RPMI8226 (cell line): ENCODE measurements around the gene GRK1.
"Not testable (repeated sequence)": the region's sequence is repeated elsewhere in the genome, so short reads cannot be mapped to it uniquely, and the experiment has no call there.

Experiments
- DNase-seq: peaks from one replicate; pipeline ENCODE4 v3.0.0-alpha.2; 2015

Gene GRK1

DNA sequence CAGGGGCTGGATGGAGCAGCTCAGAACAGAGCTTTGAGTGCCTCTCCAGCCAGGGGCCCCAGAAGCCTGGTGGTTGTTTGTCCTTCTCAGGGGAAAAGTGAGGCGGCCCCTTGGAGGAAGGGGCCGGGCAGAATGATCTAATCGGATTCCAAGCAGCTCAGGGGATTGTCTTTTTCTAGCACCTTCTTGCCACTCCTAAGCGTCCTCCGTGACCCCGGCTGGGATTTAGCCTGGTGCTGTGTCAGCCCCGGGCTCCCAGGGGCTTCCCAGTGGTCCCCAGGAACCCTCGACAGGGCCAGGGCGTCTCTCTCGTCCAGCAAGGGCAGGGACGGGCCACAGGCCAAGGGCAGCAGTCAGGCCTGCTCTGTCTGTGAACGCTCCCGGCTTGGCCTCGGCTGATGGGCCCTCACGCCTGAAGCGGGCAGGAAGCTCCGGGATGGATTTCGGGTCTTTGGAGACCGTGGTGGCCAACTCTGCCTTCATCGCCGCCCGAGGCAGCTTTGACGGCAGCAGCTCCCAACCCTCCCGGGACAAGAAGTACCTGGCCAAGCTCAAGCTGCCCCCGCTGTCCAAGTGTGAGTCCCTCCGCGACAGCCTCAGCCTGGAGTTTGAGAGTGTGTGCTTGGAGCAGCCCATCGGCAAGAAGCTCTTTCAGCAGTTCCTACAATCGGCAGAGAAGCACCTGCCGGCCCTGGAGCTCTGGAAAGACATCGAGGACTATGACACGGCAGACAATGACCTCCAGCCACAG is at the start of gene GRK1:
Gene GRK1, plus strand, starts transcription at position 269 of the 751 bp plus-strand sequence. Its CDS starts 168 bp downstream, at position 437.
- no peak for DNase-seq

GRCh38 chr13:113617961-113618360 is 49.1 kb upstream of the GRK1 start:
- no peak for DNase-seq

DNA sequence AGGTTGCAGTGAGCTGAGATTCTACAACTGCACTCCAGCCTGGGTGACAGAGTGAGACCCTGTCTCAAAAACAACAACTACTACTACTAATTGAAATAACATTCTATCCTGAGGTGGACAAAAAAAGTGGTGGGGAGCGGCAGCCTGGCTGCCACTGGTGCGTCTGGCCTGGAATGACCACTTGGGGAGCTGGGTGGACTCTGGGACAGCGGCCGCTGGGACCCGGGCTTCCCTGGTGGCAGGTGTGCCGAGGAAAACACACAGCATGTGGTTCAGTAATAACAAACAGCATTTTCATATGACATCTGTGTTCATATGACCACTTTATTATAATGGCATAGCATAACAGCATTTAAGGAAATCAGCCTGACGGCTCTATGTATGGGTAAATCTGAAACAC is 48.6 kb upstream of the GRK1 start:
- DNase-seq = no peak

- no peak for DNase-seq
Observed at GRCh38 chr13:113620036-113620796, 46.8 kb upstream of the GRK1 start.

- no peak for DNase-seq
Observed at GRCh38 chr13:113621046-113621445, 46.0 kb upstream of the GRK1 start.

DNA sequence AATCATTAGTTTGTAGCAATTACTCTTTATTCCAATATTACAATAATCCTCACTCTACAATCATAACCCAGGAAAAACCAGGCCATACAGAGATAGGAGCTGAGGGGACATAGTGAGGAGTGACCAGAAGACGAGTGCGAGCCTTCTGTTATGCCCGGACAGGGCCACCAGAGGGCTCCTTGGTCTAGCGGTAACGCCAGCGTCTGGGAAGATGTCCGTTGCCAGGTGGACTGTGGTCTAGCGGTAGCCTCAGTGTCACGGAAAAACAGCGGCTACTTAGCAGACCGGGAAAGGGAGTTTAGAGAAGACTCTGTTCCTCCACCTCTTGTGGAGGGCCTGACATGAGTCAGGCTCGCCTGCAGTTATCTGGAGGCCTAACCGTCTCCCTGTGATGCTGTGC is 45.5 kb upstream of the GRK1 start:
- not testable (repeated sequence) for DNase-seq

DNA sequence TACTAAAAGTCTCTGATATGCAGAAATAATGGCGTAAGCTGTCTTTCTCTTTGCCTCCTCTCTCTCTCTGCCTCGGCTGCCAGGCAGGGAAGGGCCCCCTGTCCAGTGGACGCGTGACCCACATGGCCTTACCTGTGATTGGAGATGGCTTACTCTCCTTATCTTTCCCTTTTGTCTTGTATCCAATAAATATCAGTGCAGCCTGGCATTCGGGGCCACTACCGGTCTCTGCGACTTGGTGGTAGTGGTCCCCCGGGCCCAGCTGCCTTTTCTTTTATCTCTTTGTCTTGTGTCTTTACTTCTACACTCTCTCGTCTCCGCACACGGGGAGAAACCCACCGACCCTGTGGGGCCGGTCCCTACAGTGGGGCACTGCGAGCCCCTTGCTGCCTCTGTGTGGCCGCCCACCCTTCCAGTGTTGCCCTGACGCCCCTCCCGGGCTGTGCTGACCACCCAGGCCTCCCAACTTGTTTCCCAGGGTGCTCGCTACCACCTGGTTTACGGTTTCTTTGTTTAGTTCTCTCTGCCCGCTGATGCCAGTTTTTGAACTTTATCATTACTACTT is 45.0 kb upstream of the GRK1 start:
- DNase-seq = not testable (repeated sequence)

GRCh38 chr13:113622791-113623490 is 44.1 kb upstream of the GRK1 start:
- no peak for DNase-seq

- DNase-seq = no peak
Observed at GRCh38 chr13:113623491-113624234, 43.4 kb upstream of the GRK1 start.

- DNase-seq = no peak
Observed at GRCh38 chr13:113624235-113624587, 42.8 kb upstream of the GRK1 start.

DNA sequence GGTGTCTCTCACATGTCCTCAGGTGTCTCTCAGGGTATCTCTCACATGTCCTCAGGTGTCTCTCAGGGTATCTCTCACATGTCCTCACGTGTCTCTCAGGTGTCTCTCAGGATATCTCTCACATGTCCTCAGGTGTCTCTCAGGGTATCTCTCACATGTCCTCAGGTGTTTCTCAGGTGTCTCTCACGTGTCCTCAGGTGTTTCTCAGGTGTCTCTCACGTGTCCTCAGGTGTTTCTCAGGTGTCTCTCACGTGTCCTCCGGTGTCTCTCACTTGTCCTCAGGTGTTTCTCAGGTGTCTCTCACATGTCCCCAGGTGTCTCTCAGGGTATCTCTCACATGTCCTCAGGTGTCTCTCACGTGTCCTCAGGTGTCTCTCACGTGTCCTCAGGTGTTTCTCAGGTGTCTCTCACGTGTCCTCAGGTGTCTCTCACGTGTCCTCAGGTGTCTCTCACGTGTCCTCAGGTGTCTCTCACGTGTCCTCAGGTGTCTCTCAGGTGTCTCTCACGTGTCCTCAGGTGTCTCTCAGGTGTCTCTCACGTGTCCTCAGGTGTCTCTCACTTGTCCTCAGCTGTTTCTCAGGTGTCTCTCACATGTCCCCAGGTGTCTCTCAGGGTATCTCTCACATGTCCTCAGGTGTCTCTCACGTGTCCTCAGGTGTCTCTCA is 42.2 kb upstream of the GRK1 start:
- DNase-seq = not testable (repeated sequence)

GRCh38 chr13:113625965-113626721 is 40.9 kb upstream of the GRK1 start:
- DNase-seq = no peak

DNA sequence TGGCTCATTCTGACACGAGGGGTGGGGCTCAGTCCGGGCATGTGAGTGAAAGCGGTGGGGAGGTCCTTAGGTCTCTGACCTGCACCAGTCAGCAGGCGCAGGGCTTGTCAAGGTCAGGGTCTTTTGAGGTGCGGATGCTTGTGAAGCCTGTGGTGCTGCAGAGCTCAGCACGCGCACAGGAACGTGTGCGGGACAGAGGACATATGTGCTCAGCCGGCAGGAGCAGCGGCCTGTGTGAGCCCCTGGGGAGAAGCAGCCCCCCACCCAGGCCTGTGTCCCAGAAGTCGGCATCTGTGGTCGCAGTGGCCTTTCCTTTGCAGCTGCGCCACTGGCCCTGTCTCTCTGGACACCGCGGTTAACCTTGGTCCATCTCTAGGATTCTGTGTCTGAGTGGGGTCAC is 39.9 kb upstream of the GRK1 start:
- no peak for DNase-seq

DNA sequence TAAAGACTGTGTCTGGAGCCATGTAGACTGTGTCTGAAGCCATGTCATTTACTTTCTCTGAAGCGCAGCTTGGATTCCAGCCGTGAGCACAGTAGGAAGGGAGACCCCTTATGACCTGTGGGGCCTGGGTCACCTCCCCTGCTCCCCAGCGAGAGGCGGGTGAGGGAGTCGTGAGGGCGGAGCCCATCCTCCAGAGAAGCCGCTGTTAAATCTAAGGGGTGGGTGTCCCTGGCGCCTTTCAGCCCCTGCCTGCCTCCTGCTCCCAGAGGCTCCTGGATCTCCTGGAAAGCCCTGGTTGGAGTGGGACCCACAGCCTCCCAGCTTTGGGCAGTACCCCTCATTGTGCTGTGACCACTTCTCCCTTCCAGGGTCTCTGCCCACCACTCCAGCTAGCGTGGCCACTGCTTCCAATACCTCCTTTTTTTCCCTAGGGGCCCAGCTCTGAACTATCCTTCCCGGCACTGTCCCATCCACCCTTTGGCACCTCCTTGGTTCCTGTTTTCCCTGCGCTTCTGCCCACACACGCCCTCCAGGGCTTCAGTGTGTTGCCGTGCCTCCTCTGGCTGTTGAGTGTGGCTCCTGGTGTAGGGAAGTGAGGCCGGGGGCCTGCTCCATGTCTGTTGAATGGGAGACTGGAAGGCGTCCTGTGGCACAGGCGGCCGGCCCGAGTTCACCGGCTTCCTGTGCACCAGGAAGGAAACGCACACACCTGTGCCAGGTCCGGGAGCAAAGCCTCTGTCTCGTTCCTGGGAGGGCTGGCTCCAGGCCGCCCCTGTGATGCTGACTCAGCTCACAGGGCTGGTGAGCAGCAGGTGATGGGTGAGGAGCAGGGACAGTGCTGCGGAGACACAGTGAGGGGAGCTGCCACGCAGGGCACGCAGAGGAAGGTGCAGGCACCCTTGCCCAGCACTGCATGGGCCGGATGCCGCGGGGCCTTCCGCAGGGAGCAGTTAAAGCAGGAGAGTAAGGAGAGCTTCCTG is 38.4 kb upstream of the GRK1 start:
- DNase-seq = no peak

DNA sequence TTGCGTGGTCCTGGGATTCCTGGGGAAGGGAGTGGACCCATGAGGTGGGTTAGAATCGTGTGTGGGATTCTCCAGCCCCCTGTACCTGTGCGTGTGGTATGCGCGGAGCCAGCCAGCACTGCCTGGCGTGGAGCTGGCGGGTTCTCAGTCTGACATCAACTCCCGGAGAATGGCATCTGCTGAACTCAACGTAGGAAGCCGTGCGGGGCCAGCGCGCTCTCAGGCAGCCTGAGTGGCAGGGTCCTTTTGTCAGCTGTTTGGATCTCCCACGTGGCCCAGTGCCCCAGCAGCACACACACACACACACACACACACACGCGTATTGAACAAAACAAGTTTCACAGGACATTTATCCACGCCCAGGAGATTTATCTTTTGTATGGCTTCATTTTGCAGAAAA is 37.2 kb upstream of the GRK1 start:
- no peak for DNase-seq

- no peak for DNase-seq
Observed at GRCh38 chr13:113630296-113630695, 36.7 kb upstream of the GRK1 start.

DNA sequence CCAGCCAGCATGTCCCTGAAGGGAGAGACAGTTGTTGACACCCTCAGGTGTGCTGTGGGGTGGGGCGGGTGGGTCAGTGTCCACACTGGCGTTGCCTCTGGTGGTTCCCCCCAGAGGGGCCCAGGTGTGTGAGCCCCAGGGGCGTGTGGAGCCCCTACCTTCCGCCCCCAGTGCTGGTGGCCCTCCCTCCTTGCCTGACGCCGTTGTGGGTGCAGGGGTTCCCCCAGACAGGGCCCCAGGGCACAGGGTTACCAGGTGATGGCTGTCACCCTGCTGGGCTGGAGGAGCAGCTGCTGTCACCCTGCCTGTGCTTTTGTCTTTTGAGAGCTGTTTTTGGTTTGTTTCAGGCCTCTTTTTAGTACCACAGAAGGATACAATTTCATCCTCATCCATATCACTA is 36.2 kb upstream of the GRK1 start:
- no peak for DNase-seq

- DNase-seq = no peak
Observed at GRCh38 chr13:113631341-113632095, 35.5 kb upstream of the GRK1 start.
